SKM-1 (cell line): ENCODE data around the gene DNM3.

ENCODE experiments used
- DNase-seq: peaks from one replicate; lab custom pipeline; 2025; ENCODE audit not compliant: unreplicated experiment; lab: John Stamatoyannopoulos, UW

DNM3 gene

DNA sequence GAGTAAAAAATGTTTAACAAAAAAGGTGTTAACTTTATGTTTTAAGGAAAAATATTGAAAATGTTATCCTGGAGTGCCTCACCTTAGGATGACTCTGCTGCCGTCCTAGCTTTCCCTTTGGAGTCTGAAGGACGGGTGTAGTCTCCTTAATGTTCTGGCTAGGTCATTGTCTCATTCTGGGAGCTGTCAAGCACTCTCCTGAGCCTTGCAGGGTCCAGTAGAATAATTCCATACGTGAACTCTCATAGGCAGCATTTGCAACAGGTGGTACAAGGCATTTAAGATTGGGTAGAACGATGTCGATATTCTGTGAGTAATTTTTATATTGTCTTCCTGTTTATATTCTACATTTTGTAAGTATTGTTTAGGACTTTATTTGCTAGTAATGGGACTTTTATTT lies 295.6 kb downstream of the DNM3 start:
- DNase-seq, result no peak

DNA sequence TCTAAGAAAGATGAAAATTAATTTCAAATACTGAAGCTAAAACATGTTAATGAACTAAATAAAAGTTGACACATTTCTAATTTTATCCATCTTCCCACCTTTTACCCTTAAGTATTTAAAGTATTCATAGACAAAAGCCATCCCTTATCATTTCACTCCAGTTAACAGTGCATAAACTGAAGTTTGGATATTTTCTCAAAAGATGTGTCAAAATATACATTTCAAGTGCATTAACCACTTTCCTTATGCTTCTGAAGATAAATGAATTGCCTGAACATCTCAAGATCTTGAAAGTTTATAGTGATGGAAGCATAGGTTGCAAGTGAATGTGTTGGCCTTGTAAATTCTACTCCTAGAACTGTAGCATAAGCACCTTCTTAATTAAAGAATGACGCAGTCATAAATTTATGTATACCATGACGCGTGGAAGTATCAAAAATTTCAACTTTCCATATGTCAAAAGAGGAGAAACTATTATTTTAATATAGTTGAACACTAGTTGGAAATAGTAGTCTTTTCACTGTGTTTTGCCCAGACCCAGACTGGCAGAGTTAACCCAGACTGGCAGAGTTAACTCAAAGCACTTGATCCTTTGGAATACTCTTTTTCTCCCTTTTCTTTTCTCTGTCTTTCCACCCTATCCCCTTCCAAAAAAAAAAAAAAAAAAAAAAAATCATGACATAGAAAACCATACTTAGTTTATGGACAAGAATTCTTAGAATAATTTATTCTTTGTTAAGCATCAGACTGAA lies 296.6 kb downstream of the DNM3 start:
- no peak for DNase-seq

DNA sequence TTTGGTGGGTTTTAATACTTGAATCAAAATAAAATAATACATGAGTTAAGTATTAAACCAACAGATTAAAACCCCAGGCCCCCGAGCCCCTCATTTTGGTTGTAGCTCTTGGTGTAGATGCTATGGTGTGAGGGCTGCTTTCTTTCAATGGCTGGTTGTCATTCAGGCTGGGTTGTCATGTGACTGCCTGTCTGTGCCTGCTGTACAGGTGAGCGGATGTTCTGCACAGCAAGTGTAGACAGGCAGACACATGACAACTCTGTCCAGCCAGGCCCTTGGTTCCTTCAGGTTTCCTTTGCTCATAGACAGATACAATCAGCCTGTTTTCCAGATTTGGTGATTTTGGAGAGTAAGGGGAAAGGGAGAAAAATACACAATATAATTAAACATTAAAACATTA lies 297.3 kb downstream of the DNM3 start:
- no peak for DNase-seq

- DNase-seq, result no peak
Measured at GRCh38 chr1:172139196-172139595, 297.9 kb downstream of the DNM3 start.

DNA sequence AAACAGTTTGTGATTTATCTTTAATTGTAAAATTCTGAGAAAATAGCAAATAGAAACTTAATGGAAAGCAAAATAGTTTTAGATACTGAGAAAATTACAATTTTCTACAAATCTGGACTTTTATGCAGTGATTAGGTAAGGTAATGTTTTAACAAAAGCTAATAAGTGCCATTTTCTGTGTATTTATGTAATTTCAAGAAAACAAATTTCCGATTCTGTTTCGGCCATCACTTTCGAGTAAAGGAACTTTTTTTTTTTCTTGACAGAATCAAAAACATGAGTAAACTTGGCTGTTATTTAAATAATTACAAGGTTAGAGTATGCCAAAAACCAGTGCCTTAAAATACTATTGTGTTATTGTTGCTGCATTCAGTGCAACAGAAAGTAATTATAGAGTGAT lies 298.8 kb downstream of the DNM3 start:
- no peak for DNase-seq

DNA sequence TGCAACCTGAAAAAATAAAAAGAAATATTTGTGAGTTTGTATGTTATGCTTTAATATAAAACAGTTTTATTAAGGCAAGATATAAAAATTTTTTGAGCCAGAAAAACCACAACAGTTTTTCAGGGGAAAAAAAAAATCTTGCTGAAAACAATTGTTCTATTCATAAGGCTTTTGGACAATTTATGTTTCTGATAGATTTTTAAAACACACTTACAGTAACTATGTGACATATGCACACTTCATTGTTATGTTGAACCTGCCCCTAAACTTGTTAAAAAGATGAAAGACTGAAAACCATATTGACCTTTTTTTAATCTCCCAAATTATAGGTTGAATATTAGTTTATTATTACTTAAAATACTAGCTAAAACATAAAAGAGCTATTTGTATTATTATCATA lies 299.3 kb downstream of the DNM3 start:
- no peak for DNase-seq

DNA sequence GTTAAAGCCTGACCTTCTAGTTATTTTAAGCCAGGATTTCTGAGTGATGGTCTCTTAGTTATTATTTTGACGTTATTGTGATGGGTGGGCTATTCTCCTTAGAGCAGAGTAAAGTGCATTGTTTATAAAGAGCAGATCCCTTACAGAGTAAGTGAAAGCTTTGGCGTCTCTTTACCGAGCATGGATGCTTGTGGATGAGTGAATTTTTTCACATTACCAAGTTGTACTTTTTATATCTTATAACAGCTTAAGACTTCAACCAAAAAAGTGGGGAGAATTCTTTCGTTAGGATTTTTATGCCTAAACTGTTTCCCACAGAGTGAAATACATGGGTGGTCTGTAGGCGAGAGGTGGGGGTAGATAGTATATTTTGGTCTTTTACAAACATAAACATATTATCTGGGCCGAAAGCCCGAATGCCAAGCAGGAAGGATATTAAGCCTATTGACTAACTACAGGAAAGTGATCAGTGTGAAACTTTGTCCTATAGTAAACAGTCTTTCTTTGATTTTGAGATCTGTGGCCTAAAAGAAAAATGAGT lies 300.1 kb downstream of the DNM3 start:
- no peak for DNase-seq

- DNase-seq, result no peak
Measured at GRCh38 chr1:172142324-172142723, 301.0 kb downstream of the DNM3 start.

DNA sequence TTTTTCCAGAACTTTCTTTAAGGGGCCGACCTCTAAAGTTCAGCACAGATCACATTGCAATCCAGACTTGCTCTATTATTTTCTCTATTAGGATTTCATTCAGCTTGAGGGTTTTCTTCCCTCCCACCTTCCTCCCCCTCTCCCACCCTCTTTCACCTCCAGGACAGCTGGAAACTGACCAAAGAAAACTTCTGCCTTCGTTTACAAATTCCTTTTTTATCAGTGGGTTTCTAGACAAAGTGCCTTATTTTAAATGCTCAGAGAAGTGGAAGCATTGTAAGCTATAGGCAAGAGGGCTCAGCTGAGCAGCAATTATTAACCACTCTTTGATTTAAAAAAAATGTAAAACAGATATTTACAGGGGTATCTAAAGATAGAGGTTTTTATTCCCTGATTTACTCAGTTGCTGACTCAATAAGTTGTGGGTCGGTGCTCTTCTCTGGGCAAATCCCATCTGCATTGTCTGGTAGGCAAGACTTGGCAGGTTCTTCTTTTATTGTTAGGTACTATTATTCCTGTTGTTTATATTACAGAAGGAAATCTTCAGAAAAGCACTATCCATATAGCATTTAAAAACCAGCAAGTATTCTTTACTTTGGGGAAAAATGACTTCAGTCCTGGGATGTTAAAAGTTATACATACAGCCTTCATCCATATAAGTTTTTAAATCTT lies 302.2 kb downstream of the DNM3 start:
- no peak for DNase-seq

DNA sequence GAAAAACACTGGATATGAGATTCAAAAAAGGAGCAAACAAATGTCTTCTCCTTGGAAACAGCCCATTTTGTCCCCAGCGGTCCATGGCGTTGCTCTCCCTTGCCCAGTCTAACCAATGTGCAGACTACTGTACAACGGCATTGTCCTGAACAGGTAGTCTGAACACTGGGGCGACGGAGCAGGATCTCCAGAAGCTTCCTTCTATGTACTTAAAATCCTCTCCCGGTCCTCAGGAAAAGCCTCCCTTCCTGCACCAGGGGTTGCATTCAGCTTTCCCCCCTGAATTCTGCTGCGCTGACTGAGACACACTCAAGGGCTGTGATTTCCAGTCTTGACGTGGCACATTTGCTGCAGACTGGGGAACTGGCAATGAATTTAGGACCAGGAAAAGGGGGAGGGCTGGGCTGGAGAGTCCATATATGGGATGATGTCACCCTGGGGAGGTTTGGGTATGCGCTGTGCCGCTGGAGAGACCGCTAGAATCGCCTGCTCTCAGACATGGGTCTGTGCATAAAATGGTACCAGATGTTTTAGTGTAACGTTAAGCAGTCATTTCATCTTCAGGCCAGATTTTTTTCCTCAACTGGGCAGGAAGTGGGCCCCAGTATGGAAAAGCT lies 303.3 kb downstream of the DNM3 start:
- no peak for DNase-seq

GRCh38 chr1:172145231-172145651 lies 303.9 kb downstream of the DNM3 start:
- no peak for DNase-seq

GRCh38 chr1:172145656-172146055 lies 304.4 kb downstream of the DNM3 start:
- no peak for DNase-seq

GRCh38 chr1:172146141-172146850 lies 305.0 kb downstream of the DNM3 start:
- no peak for DNase-seq

GRCh38 chr1:172147541-172147940 lies 306.2 kb downstream of the DNM3 start:
- no peak for DNase-seq

GRCh38 chr1:172148213-172148612 lies 306.9 kb downstream of the DNM3 start:
- DNase-seq, result no peak

- DNase-seq, result no peak
Measured at GRCh38 chr1:172148707-172149106, 307.4 kb downstream of the DNM3 start.

- DNase-seq, result no peak
Measured at GRCh38 chr1:172149346-172149745, 308.0 kb downstream of the DNM3 start.

DNA sequence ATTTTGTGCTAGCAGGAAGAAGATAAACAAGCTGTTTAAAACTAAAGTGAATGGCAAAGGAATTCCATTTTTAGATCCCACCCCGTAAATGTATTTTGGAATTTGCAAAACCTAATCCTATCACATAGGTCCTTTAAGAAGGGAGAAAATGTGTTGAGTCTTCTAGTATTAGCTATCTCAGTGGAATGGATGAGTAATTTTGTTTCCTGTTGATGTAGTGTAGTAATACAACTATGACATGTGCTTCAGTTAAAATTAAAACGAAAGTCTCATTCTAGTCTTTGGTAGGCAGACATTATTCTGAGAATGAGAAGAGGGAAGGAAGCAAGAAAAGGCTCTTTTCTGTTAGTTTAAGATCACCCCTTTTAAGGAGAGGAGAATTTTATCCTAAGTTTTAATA lies 313.3 kb downstream of the DNM3 start:
- no peak for DNase-seq

GRCh38 chr1:172155766-172156165 lies 314.5 kb downstream of the DNM3 start:
- DNase-seq, result no peak

DNA sequence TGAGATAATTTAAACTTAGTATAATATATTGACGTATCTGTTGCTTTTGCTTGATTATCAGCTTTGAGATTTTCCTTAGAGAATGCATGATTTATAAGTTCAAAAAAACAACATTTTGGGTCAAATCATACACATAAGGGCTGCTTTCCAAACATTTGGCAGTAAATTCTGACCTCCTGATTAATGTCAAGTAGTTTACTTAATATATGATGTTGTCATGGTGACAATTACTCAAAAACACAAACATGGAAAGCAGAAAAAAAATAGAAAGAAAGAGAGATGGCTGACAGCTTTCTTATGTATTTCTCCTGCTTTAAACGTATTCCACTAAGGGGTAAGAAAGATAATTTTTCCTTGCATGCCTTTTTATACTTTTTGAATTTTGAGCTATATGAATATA lies 320.9 kb downstream of the DNM3 start:
- DNase-seq, result no peak

GRCh38 chr1:172163498-172164215 lies 322.4 kb downstream of the DNM3 start:
- DNase-seq, result no peak
